ENCODE results near the gene GMPS.

DNA sequence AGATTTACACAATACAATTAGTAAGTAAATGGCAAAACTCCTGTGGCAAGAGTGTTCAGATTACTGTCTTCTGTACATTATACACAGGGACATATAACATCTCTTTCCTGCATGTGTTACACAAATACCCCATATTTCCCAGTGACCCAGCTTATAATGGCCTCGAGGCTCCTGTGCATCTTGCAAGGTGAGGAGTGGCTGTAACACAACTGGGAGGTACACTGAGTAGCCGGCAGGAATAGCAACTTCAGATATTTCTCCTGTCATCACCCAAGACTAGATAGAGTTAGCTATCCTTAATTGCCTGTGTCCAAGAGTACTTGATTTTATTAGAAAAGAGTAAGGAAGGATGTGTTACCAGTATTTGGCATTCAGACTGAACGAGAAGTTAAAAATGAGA is 5.6 kb downstream of the GMPS start:
- TF ChIP-seq, protein P1, sequence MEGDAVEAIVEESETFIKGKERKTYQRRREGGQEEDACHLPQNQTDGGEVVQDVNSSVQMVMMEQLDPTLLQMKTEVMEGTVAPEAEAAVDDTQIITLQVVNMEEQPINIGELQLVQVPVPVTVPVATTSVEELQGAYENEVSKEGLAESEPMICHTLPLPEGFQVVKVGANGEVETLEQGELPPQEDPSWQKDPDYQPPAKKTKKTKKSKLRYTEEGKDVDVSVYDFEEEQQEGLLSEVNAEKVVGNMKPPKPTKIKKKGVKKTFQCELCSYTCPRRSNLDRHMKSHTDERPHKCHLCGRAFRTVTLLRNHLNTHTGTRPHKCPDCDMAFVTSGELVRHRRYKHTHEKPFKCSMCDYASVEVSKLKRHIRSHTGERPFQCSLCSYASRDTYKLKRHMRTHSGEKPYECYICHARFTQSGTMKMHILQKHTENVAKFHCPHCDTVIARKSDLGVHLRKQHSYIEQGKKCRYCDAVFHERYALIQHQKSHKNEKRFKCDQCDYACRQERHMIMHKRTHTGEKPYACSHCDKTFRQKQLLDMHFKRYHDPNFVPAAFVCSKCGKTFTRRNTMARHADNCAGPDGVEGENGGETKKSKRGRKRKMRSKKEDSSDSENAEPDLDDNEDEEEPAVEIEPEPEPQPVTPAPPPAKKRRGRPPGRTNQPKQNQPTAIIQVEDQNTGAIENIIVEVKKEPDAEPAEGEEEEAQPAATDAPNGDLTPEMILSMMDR (IDR thresholded peaks at IDR 0.05), result no peak
- no peak for TF ChIP-seq POLR2A (IDR thresholded peaks at IDR 0.05; ENCODE audit: low read depth)

All from esophagus muscularis mucosa (tissue), 3 donors.